GM12878 (cell line): ENCODE measurements around the gene THADA. TPM values are rescaled to one million over a fixed set of nuclear protein-coding genes. Genes with fewer than 3 reads are reported as not detected.
A peak's percentile ranks its signal among the peaks of the same experiment; 100 is the strongest.

Experiments
- BCL11A ChIP-seq: IDR thresholded peaks from 2 replicates; pipeline ENCODE4 v1.6.1; 2011; ENCODE audit warnings: low read depth, low read length
- BCLAF1 ChIP-seq: fragments of 450-650 bp; IDR thresholded peaks from 2 replicates; pipeline ENCODE4 v1.6.1; 2017; ENCODE audit warnings: antibody characterized with exemption, mild to moderate bottlenecking, moderate library complexity
- CEBPB ChIP-seq, 2 experiments: fragments of 150-350 bp in 1 of 2; IDR thresholded peaks; 2 replicates each; pipeline ENCODE4 v1.6.1; 2012 to 2014; ENCODE audit warnings: low read depth in 2 of 2, low read length in 2 of 2, borderline replicate concordance in 1 of 2, inconsistent platforms in 1 of 2
- EP300 ChIP-seq, 2 experiments: fragments of 150-350 bp in 1 of 2; IDR thresholded peaks; 2 replicates each; pipeline ENCODE4 v1.6.1; 2011 to 2012; ENCODE audit warnings: low read depth in 2 of 2, low read length in 2 of 2, borderline replicate concordance in 1 of 2, improper control_type of control experiment in 1 of 2, inconsistent platforms in 1 of 2; ENCODE audit not compliant: control insufficient read depth in 1 of 2
- KDM1A ChIP-seq: fragments of 200-600 bp; sonication (generic); IDR thresholded peaks from 2 replicates; pipeline ENCODE4 v1.6.1; 2016; ENCODE audit warnings: borderline replicate concordance
- MEF2B ChIP-seq: fragments of 450-650 bp; IDR thresholded peaks from 2 replicates; pipeline ENCODE4 v1.6.1; 2018; ENCODE audit warnings: mild to moderate bottlenecking, moderate library complexity; ENCODE audit not compliant: partially characterized antibody, poor library complexity, severe bottlenecking
- NFXL1 ChIP-seq: fragments of 450-650 bp; IDR thresholded peaks from 2 replicates; pipeline ENCODE4 v1.6.1; 2017; ENCODE audit warnings: antibody characterized with exemption, mild to moderate bottlenecking, borderline replicate concordance
- NFYA ChIP-seq: IDR thresholded peaks from 2 replicates; pipeline ENCODE4 v1.6.1; 2011; ENCODE audit warnings: low read depth, mild to moderate bottlenecking, low read length, improper control_type of control experiment, borderline replicate concordance
- POLR2AphosphoS2 ChIP-seq: IDR thresholded peaks from 2 replicates; pipeline ENCODE4 v1.6.1; 2011; ENCODE audit warnings: low read depth, mild to moderate bottlenecking, low read length, improper control_type of control experiment, moderate library complexity
- RELA ChIP-seq: fragments of 450-650 bp; IDR thresholded peaks from 2 replicates; pipeline ENCODE4 v1.8.0; 2014; ENCODE audit warnings: borderline replicate concordance; ENCODE audit not compliant: partially characterized antibody
- REST ChIP-seq: IDR thresholded peaks from 2 replicates; pipeline ENCODE4 v1.6.1; 2012; ENCODE audit warnings: mild to moderate bottlenecking, low read depth, low read length
- SKIL ChIP-seq: fragments of 450-650 bp; IDR thresholded peaks from 2 replicates; pipeline ENCODE4 v1.6.1; 2017; ENCODE audit warnings: mild to moderate bottlenecking, low read depth, inconsistent platforms; ENCODE audit not compliant: poor library complexity, severe bottlenecking
- TARDBP ChIP-seq: IDR thresholded peaks from 2 replicates; pipeline ENCODE4 v1.6.1; 2016; ENCODE audit warnings: borderline replicate concordance
- TCF7 ChIP-seq: IDR thresholded peaks from 2 replicates; pipeline ENCODE4 v1.6.1; 2014; ENCODE audit warnings: antibody characterized with exemption, borderline replicate concordance
- ZNF274 ChIP-seq: IDR thresholded peaks from one replicate; pipeline ENCODE4 v1.8.0; 2011; ENCODE audit not compliant: insufficient read length, insufficient read depth
- ZNF622 ChIP-seq: fragments of 450-650 bp; IDR thresholded peaks from 2 replicates; pipeline ENCODE4 v1.6.1; 2017; ENCODE audit warnings: mild to moderate bottlenecking, inconsistent platforms
- polyA plus RNA-seq, 11 experiments: library from polyadenylated mRNA; depleted of rRNA in 4 of 11; unstranded in 6 of 11; stranded (reverse) in 5 of 11; fragments of >200 nt; fragmentation: Nextera tagmentation in 4 of 11; fragmentation: Illumina TruSeq in 1 of 11; extraction: Ambion mirVana in 4 of 11; extraction: Trizol in 1 of 11; gene quantifications; 1 replicate in 1 of 11; 2 replicates in 10 of 11; pipeline versions ENCODE4 v1.2.1 to v1.2.3, GENCODE V29; 2011 to 2016; ENCODE audit warnings: inconsistent platforms in 2 of 11, missing spikeins in 2 of 11, low read depth in 1 of 11
- total RNA-seq, 4 experiments: library from RNA; depleted of rRNA in 3 of 4; stranded (reverse); fragments of >200 nt in 3 of 4; fragmentation: Illumina TruSeq in 1 of 4; extraction: Trizol in 1 of 4; gene quantifications; 2 replicates each; pipeline versions ENCODE4 v1.2.1 to v1.2.3, GENCODE V29; 2013 to 2021

The THADA gene
- total and polyA plus RNA-seq, 10 of the 15 experiments (the other 5 are each of a cell fraction or from before 2014, with no cell fraction given): 14.6 to 33.2 (median 23.2) TPM

- TF ChIP-seq BCLAF1: no peak
- TF ChIP-seq TARDBP: 0 out of 2 replicates have a peak, but pooled peaks have one; percentile 31
- no peak for TF ChIP-seq RELA
- TF ChIP-seq KDM1A: no peak
- TF ChIP-seq NFXL1: no peak
- no peak for TF ChIP-seq POLR2AphosphoS2
- peak; percentile 83 for TF ChIP-seq SKIL
- TF ChIP-seq BCL11A: peak; percentile 97
- TF ChIP-seq TCF7: peak; percentile 80; the same call in 1 of the 2 replicates
- peak; percentile 87 to 88; a peak in 3 of 4 replicates for TF ChIP-seq EP300 (IDR thresholded peaks at IDR 0.05; ENCODE audit: borderline replicate concordance in 1 of 2, control insufficient read depth in 1 of 2, low read depth in 2 of 2, low read length in 2 of 2)
- TF ChIP-seq MEF2B: peak; percentile 57
- peak; percentile 96 to 97 for TF ChIP-seq CEBPB (IDR thresholded peaks at IDR 0.05; ENCODE audit: borderline replicate concordance in 1 of 2, low read depth in 2 of 2, low read length in 2 of 2)
- no peak for TF ChIP-seq NFYA
- TF ChIP-seq REST: no peak
- no peak for TF ChIP-seq ZNF274
- no peak for TF ChIP-seq ZNF622
Observed at GRCh38 chr2:43293744-43294695, 301.8 kb downstream of the THADA start (continued).
